GM19238 (cell line): ENCODE results near the gene TMPRSS3.

ENCODE experiments used
- DNase-seq: peaks from one replicate; pipeline ENCODE4 v3.0.0; 2011; ENCODE audit warnings: low spot score; ENCODE audit not compliant: insufficient read length

TMPRSS3 gene

GRCh38 chr21:42374457-42374856, 21.4 kb downstream of the TMPRSS3 start:
- DNase-seq = no peak

DNA sequence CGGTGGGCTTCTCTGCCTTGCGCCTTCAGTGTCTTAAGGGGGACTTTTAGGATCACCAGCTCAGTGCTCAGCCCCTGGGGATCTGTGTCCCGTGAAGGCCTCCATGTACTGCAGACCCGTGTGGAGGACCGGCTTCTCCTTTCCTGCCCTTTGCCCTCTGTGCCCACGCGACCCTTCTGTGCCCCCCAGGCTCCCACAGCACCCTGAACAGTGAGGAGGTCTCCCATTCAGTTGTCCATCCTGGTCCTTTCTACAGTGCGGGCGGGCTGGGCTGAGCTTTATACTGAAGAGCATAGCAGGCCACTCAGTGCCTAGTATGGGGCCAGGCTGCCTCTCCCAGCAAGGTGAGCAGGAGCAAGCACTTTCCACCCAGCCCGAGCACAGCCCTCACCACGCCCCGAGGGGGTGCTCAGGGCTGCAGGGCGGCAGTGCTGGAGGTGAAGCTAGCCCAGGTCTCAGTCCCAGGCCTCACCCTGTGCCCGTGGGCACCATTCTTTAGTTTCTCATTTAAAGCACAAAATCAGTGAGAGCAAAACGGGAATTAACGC, 21.9 kb downstream of the TMPRSS3 start:
- DNase-seq = no peak

GRCh38 chr21:42373196-42373907, 22.5 kb downstream of the TMPRSS3 start:
- no peak for DNase-seq

DNA sequence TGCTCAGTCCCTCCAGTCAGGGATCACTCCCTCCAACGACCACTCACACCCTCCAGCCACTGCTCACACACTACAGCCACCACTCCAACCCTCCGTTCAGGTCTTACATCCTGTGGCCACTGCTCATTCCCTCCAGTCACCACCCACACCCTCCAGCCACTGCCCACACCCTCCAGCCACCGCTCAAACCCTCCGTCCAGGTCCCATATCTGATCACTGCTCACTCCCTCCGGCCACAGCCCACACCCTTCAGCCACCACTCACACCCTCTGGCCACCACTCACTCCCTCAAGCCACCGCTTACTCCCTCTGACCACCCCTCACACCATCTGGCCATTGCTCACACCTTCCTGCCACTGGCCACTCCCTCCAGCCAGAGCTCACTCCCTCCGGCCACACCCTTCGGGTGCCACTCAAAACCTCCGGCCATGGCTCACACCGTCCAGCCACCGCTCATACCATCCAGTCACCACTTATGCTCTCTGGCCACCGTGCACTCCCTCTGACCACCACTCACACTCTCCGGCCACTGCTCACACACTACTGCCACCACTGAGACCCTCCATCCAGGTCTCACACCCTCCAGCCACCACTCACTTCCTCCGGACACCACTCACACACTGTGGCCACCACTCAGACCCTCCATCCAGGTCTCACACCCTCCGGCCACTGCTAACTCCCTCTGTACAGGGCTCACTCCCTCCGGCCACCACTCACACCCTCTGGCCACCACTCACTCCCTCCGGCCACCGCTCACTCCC, 24.8 kb downstream of the TMPRSS3 start:
- DNase-seq = no peak

DNA sequence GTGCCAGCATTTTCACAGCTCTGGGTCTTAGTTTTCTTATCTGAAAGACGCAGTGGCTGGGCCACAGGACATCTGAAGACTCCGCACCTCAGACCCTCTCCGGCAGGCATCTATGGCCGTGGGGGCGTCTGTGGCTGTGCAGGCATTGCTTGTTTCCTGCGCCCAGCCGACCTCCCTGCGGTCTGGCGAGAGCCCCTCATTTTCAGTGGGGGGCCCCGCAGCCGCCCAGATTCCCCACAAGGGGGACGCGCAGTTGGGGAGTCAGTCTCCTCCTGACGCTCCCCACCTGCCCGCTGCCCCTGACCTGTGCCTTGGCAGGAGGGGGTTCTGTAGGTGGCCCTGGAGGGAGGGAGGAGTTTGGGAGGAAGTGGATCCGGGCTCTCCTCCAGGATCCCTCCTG, 26.0 kb downstream of the TMPRSS3 start:
- DNase-seq = no peak

GRCh38 chr21:42367367-42368165, 28.3 kb downstream of the TMPRSS3 start:
- DNase-seq = no peak

DNA sequence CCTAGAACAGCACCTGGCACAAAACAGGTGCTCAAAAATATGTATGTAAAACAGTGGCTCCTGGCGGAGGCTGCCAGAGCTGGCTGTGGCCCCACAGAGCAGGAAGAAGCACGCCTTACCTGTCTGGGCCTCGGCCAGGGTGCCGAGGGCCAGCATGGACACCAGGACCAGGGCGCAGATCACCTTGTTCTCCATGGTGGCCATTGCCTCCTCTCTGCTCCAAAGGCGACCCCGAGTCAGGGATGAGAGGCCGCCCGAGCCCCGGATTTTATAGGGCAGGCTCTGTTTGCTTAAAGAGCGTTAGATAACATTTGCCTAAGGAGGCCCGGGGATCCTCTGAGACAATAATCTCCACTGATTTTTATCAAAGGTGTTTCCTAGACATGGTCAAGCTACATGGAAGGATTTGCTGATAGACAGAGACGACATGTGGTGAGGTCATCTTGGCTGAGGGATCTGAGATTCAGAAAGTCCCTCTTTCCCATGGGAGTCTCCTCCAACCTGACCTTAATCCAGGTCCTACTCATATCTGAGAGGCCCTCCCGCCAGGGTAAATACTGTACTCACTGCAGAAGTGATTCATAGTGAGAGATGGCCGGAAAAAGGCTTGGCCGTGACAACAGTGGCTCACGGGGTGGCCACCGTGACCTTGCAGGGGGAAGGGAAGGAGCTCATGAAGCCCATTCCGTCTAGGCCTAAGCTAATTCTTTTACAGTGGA, 29.4 kb downstream of the TMPRSS3 start, which contains the start of gene TFF1:
Gene TFF1, minus strand, starts transcription at position 244 of the 719 bp plus-strand sequence. Its CDS starts 40 bp downstream, at position 204.
- DNase-seq = no peak

GRCh38 chr21:42365770-42366169, 30.1 kb downstream of the TMPRSS3 start:
- no peak for DNase-seq

GRCh38 chr21:42364304-42364865, 31.5 kb downstream of the TMPRSS3 start:
- no peak for DNase-seq

DNA sequence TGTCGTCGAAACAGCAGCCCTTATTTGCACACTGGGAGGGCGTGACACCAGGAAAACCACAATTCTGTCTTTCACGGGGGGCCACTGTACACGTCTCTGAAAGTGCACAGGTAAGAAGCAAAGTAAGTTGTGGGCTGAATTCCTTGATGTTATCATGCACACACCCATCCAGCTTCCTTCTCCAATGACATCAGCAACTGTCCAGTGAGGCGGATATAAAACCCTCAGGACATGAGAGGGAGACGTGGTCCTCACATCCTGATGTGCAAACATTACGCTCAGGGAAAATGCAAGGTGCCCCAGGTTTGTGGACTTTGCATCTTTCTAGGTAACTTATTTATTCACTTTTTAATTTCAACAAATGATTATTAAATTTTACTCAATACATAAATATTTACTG, 32.5 kb downstream of the TMPRSS3 start:
- DNase-seq = no peak

GRCh38 chr21:42362700-42363099, 33.2 kb downstream of the TMPRSS3 start:
- no peak for DNase-seq

GRCh38 chr21:42362198-42362597, 33.7 kb downstream of the TMPRSS3 start:
- DNase-seq = no peak

GRCh38 chr21:42361286-42361685, 34.6 kb downstream of the TMPRSS3 start:
- no peak for DNase-seq

DNA sequence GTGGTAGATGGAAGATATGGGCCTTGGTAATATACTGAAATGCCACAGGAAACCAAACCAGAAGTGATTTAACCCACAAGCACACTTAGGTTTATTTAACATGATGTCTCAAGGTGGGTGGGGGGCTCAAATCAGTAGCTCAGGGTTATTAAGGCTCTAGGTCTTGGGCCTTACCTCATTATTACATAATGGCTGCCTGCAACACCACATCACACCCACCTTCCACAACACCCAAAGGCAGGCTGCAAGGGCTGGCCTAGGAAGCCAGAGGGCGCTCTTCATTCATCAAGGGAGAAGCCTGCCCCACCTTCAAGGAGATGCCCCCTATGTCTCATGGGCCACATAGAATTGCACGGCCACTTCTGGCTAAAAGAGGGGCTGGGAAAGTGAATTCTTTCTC, 35.5 kb downstream of the TMPRSS3 start:
- DNase-seq = no peak

GRCh38 chr21:42358937-42359336, 36.9 kb downstream of the TMPRSS3 start:
- no peak for DNase-seq

DNA sequence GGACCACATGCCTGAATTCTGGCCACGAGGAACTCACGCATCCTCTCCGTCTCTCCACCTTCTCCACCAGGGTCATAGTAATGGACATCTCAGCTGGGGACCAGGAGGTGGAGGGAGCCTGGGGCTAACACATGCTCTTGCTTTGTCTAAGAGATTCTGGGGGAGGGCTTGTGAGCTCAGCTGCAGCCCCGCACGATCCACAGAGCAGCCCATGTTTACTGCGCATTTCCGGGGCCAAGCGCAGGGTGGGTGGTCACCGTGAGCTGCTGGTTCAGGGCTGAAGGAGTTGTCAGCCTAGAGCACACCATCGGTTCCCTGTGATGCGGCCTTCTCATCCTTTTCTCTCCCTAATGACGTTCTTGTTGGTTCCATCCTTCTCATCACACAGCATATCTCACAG, 37.6 kb downstream of the TMPRSS3 start:
- no peak for DNase-seq

DNA sequence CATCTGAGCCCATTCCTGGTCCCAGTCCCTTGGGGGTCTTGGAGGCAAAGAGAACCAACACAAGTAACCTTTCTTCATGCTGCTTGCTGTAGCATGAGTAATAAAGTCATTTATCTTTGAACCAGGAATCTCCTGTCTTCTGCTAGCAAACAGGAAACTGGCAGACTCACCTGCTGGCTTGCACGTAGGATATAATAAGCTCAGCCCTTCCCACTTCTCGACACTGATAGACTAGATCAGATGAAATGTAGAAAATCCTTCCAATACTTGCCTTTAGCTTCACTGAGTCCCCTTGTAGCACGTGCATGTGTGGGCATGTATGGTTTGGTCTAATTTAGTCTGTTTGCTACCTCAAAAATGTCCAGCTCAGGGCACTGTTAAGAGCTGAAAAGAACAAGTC, 38.5 kb downstream of the TMPRSS3 start:
- DNase-seq = no peak

- no peak for DNase-seq
These were observed 39.2 kb downstream of the TMPRSS3 start for GRCh38 chr21:42356650-42357049.

DNA sequence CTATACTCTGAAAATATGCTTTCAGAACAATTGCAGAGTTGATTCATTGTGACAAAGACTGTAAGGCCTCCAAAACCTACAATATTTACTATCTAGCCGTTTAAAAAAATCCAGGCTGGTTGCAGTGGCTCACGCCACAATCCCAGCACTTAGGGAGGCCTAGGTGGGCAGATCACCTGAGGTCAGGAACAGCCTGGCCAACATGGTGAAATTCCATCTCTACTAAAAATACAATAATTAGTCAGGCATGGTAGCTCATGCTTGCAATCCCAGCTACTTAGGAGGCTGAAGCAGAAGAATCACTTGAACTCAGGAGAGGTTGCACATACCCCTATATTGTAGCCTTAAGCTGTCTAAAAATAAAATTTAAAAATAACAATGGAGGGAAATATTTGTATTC, 39.8 kb downstream of the TMPRSS3 start:
- DNase-seq = no peak

DNA sequence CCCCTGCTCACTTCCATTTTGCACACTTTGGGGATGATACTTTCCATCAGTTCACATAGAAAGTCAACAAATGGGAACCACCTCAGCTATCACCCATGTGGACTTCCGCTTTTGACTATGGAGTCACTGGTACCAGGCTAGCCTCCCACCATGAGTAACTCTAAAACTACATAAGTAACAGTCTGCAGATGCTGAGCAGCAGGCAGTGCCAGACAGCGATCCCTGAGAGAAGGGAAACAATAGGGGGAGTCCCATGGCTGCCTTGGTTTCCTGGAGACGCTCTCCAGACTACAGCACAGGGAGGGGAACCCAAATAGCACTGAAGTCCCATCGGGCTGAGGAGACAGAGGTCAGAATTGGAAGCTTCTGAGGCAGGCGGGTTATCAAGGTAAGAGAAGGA, 42.2 kb downstream of the TMPRSS3 start:
- DNase-seq = no peak
